NOMO-1 treated with dmso at 0.1 percent for 144 hours (cell line): Measurements from ENCODE around the gene KIF2A.
A peak's percentile ranks its signal among the peaks of the same experiment; 100 is the strongest.

Source experiments
- DNase-seq: peaks from one replicate; lab custom pipeline; 2025; ENCODE audit not compliant: unreplicated experiment; lab: John Stamatoyannopoulos, UW

The KIF2A gene

DNA sequence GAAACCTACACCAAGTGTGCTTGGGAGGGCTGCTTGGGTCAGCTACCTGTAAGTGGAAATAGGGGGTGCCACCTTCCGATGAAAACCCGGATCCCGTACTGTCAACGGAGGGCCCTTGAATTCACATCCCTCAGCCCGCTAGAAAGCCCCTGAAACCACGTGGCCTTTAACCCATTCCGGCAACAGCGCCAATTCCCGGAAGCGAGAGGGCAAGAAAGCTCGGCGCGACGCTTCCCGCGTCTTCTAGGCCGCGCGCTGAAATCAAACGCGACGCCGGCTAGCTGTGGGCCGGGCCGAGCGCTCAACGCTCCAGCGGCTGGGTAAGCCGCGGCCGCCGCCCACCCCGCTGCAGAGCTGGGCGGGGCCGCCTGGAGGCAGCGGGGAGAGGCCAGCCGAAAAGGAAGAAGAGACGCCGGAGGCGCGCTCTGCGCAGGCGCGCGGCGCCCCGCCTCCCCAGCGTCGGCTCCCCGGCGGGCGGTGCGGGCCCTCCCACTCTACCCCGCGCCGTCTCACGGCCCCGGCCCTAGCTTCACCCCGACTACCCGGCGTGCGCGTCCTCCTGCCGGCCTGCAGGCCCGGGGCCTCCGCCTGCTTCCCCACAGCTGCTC is at the start of gene KIF2A:
Gene KIF2A, plus strand, starts transcription at position 492 of the 608 bp plus-strand sequence. CDS start 267 bp downstream, outside the sequence.
- peak; percentile 86 for DNase-seq

- no peak for DNase-seq
Measured at GRCh38 chr5:62257020-62257367, 49.0 kb upstream of the KIF2A start.

GRCh38 chr5:62258654-62259053 is 47.4 kb upstream of the KIF2A start:
- no peak for DNase-seq

DNA sequence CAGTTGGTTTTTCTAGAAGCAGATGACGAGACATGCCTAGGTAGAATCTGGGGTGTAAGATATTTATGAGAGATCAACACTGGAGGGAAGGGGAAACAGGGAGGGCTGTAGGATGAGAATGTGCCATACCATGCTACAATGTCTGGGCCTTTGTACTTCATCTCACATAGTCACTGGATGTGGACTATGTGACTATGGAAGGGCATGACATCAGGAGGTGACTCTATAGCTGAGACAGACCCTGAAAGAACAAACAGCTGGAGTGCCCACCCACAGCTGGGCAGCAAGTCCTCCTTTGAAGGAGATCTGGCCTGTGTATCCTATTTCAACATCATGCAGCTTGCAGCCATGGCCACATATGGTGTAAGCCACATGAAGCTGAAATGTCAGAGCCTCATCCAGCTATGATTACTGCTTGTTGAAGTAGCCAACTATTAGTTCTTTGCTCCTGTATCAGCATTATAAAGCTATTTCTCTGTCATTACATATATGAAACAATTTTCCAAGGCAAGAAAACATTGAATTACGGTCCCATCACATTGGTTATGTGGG is 46.2 kb upstream of the KIF2A start:
- no peak for DNase-seq

DNA sequence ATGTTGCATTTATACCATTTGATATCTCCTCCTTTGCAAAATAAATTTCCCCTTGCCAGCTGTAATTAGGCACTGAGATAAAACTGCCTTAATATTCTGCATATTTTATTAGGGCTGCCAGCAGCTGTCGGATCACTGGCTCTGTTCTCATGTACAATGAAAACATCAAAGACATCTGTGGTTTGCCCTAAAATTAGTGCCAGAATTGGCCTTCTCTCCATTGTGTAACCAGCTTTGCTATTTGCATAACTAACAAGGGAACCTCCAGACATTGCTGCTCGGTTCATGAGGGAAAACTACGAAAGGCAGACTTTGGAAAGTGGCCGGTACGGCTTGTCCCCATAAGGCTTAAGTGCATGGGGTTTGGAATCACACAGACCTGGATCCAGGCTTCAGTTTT is 45.5 kb upstream of the KIF2A start:
- DNase-seq = peak; percentile 13

DNA sequence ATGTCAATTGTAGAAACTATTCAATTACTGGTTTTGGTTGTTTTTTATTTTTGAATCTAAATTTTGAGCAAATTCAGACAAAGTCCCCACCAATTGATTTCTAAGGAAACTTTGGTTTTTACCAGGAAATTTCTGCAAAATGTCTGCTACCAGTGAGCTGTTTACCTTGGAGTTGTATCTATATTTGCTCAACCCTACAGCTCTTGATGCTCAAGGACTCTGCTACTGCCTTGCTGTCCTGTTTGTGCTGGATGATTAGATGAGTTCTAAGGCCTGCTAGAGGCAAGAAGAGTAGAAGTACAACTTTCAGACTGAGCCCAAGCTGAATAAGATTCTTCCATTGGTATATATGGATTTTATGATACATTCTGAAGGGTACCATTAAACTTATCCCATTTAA is 42.6 kb upstream of the KIF2A start:
- no peak for DNase-seq

- no peak for DNase-seq
Measured at GRCh38 chr5:62265648-62266112, 40.3 kb upstream of the KIF2A start.

- DNase-seq = no peak
Measured at GRCh38 chr5:62266573-62266972, 39.4 kb upstream of the KIF2A start.

DNA sequence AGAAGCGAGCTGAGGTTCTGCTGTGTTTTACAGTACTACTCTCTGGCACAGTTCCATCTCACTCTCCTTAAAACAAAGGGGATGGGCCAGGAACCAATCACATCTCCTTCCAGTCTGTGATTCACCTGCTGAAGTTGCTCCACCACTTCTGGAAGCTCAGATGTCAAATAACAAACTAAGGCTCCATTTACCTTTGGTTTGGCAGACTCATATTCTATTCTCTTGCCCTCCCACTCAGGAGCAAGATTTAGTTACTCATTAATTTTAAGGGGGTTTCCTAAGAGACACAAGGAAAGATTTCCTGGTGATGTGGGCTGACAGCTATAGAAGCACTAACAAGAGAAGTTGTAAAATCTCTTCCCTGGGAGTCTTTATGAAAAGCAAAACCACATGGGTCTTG is 37.8 kb upstream of the KIF2A start:
- no peak for DNase-seq

- DNase-seq = no peak
Measured at GRCh38 chr5:62268792-62269191, 37.2 kb upstream of the KIF2A start.

DNA sequence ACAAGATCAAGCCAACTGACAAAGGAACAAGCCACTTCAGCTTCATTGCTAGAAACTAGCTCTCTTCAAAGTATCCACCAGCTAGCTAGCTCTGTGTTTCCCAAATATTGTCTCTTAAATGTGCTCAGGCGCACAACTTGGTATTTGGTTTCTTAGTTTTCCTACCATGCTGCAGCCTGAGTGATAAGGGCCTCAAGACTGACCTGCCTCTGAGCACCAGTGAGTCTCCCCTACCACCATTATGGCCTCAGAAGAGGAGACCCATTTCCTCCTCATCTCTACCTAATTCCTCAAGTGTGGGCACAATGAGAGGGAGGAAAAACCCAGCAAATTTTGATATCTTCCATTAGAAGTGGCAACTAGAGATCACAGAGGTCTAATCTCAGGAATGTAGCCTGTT is 34.6 kb upstream of the KIF2A start:
- DNase-seq = no peak

- no peak for DNase-seq
Measured at GRCh38 chr5:62271870-62272269, 34.1 kb upstream of the KIF2A start.

DNA sequence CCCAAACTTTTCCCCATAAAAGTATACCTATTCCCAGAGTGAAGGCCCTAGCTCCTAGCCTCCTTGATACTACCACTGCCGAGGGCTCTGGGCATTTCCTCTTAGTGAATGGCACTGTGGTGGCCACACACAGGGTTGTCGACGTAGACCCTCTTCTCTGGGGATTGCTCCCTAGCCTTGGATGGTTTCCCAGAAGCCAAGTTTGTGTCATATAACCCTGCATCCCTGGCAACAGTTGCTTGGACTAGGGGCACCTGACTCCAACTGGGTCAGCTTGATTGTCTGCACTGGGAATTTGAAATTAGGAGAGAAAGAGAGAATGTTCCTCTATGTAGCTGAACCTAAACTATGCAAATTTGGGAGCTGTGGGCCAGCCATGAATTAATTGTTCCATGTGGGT is 32.3 kb upstream of the KIF2A start:
- no peak for DNase-seq

DNA sequence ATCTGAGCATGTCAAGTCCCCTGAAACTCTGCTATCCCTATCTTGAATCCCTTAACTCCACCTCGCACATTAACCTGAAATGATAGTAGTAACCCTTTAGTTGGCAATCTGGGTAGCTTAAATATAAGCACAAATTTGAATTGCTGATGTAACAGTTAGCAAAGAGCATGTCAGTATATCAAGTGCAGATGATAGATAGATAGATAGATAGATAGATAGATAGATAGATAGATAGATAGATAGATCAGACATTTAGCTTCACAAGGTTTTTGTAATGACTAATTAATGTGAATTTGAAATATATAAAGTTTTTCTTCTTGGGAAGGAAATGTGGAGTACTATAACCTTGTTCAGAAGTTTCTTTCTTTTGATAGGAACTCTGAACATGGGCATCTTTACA is 30.4 kb upstream of the KIF2A start:
- no peak for DNase-seq

DNA sequence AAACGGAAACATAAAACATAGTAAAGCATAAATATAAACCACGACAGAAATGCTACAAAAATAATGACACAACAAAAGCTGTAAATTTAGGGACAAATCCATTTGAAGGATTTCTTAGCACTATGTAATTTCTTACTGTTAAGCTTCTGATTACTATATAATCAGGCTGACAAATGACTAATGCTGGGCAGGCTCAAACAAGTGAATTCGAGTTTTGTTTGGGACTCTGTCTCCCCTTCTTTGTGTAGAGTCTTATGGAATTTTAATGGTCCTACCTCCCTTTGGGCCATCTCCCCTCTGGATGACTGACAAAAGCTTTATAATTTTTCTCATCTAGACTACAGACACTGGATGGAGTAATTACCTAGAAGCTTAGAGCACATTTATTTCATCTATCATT is 24.6 kb upstream of the KIF2A start:
- no peak for DNase-seq

GRCh38 chr5:62282064-62282463 is 23.9 kb upstream of the KIF2A start:
- no peak for DNase-seq

DNA sequence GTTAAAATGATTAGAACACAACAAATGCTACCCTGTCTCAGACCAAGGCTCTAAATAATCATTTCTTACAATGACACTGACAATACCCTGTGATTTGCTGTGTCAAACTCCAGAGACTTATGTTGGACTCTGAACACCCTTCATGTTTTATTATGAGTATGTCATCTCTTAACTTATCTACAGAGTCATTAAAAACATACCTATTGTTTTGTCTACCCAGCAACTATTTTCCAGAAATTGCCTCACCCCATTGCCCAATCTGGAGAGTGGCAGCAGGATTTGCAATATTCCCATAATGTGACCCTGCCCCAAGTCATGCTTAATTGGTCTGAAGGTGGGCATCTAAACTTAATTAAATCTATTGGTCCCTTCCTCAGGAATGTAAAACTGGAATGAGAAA is 23.0 kb upstream of the KIF2A start:
- no peak for DNase-seq

DNA sequence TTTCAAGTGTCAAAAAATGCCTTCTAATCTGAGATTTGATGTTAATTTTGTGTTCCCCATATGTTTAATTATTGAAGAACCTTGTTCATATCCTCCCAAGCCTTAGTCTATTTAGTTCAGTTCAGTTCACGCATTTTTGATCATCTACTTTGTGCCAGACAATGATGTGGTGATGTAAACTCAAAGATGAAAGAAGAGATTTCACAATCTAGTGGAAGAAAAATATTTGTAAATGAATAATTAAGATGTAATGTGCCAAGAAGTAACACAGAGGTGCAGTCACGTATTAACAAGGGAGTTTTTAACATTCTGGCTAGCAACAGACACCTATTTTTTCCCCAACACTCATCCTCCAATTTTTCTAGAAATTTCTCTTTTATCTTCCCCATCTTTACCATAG is 22.1 kb upstream of the KIF2A start:
- no peak for DNase-seq

- no peak for DNase-seq
Measured at GRCh38 chr5:62284946-62285891, 20.8 kb upstream of the KIF2A start.

DNA sequence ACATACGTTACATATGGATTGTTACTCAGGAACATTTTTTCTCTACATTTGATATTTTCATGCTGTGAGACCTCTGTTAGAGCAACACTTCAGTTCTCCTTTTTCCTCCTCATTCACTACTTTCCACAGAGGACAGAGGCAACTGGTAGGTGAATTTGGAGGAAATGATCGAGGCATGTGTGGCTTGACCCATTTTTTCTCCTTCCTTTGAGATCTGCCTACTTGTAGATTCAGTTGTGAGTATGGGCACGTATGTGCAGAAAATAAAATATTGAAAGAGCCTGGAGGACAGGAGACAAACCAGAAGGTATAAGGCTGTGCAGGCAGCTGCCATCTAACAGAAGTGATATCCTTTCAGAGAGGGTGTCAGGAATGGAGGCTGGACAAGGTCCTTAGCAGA is 19.2 kb upstream of the KIF2A start:
- DNase-seq = no peak

- no peak for DNase-seq
Measured at GRCh38 chr5:62287237-62287636, 18.8 kb upstream of the KIF2A start.

- no peak for DNase-seq
Measured at GRCh38 chr5:62288118-62288517, 17.9 kb upstream of the KIF2A start.
